ENCODE data around the gene PPP1R12C.
"Not testable (repeated sequence)": the region's sequence is repeated elsewhere in the genome, so short reads cannot be mapped to it uniquely, and the experiment has no call there.

The PPP1R12C gene

GRCh38 chr19:55116859-55117662 lies at the start of gene PPP1R12C:
TSS of gene PPP1R12C (minus strand) at chr19:55117637. CDS start at chr19:55117543, 94 bp downstream.
- no peak for DNase-seq (ENCODE audit: low read depth)

DNA sequence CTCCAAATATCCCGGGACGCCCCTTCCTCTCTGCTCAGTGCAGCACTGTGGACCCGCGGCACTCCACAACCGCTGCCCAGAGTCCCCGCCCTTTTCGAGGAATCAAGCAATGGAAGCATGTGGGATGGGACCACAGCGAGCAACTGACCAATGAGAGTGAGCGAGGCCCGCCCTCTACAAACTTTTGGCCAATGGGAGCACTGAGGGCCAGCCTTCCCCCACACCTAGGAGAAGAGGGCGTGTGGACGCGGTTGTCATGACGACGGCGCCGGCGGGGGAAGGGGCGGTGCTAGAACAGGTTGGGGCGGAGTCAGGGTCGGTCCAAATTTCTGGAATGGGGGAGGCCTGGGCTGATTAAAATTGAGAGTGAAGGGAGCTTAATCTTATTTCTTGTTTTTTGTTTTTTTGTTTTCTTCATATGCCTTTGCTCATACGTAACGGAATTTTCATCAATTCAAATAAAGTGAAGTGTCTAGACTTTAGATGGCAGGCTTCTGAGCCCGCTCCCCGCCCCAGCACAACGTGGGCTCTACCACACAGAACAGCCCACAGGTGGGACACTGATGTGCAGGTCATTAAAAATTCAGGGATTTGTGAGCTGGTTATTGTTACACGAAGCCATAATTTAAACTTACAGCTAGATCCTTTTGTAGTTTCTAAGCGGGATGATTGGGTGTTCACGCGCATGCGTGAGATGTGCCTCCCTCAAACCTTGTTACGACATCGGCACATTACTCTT lies 49.3 kb upstream of the PPP1R12C start, which contains the start of gene DNAAF3:
DNAAF3 (minus strand) TSS at position 84 of the 739 bp plus-strand sequence. CDS start 200 bp downstream, outside the sequence.
- DNase-seq (ENCODE audit: low read depth), result peak; percentile 64

DNA sequence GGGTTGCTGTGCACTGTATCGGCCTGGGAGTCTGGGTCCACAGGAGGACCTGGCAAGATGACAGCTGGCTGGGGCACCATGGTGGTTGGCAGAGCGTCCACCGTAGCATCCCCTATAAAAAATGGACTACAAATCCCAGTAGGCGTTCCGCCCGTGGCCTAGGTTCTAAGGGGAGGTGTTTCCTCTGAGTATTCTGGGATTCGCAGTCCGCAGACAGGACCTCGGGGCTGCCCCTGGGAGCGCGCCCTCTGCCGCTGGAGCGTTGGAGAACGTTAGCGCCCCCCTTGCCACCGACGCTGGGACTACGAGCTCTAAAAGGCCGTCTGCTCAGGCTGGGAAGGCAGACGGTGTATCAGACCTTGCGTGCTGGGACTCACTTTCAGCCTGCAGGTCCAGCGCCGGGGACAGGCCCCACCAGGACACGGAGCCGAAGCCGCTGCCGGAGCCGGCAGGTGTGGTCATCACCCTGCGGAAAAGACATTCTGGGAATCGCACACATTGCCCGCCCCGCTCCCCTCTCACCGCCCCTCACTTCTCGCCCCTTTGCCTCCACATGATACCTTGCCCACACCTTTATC lies 48.6 kb upstream of the PPP1R12C start:
- peak; percentile 30 for DNase-seq (ENCODE audit: low read depth)

DNA sequence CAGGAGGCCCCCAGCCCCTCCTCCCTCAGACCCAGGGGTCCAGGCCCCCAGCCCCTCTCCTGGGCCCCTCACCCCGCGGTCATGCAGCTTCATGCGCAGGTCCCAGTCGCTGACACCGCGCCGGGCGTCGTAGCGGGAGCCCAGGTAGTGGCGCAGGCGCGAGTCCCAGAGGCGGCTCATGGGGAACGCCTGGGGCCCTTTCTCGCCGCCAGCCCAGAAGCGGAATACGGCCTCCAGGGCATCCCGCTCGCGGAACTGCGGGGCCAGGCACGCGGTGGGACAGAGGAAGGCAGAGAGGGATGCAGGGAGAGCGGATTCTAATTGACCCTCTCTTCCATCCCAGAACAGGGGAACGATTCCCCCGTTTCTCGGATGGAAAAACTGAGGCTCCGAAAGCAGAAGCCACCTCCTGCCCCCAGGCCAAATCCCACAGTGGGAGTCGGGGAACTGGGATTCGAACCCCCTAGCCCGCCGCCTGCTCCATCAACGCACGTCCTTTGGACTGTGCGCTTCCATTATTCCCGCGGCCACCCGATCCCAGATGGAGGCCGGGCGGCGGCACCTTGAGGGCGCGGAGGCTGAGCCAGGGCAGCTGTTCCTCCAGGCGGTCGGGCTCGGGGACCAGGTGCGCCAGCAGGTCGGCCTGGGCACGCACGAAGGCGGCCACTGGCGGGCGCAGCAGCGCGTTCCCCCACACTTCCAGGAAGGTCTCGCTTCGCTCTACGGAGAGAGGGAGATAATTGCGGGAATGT lies 44.3 kb upstream of the PPP1R12C start:
- DNase-seq (ENCODE audit: low read depth), result no peak

GRCh38 chr19:55160986-55161365 lies 43.5 kb upstream of the PPP1R12C start:
- DNase-seq (ENCODE audit: low read depth), result no peak

DNA sequence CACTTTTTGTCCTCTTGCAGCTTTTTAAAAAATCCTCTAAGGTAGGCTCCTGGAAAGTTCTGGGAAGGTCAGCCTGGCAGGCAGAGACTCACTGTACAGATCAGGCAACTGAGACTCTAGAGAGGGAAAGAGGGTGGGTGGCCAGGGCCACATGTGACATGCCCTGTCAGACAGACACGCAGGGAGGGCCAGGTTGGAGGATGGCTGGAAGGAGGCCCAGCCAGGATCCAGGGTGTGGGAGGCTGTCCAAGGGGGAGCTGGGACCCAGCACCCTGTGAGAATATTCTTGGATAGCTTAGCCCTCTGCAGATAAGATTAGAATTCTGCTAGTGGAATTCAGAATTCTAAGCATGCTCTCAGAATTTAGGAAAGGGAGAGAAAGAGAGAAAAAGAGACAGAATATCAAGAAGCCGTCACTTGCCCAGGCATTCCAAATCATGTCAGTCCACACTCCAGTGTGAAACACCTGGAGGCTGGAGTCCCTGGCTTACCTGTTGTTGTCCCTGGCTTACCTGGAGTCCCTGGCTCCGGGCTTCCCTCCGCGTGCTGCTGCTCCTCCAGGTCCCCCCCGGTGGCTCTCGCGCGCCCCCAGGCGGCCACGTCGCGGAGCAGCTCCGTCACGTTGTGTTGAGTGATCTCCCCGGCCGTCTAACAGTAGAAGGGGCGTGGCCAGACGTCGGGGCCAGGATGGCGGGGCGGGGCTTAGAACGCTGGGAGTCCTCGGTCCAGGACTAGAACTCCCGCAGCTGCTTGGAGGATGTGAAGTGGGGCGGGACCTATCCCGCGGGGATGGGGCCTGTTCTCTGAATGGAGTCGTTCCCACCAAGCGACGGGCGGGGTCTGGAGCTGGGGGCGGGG lies 42.9 kb upstream of the PPP1R12C start:
- DNase-seq (ENCODE audit: low read depth), result peak; percentile 85

- no peak for DNase-seq (ENCODE audit: low read depth)
These were observed 41.7 kb upstream of the PPP1R12C start for GRCh38 chr19:55158848-55159749.

DNA sequence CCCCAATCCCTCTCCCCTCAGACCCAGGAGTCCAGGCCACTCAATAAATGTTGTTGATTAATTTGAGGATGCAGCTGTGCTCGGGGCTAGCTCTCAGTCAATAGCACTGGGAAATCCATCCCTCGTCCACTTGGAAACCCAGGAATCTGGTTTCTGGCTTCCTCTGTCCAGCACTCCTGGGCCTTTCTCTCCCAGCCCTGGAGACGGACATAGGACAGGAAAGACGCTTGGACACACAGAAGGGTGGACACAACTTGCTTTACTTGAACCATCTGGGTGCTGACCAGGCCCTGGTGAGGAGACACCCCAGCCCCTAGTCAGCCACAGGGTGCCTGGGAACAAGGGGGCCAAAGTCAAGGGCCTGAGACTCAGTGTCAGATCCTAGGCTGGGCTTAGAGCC lies 41.0 kb upstream of the PPP1R12C start:
- DNase-seq (ENCODE audit: low read depth), result no peak

- no peak for DNase-seq (ENCODE audit: low read depth)
These were observed 39.8 kb upstream of the PPP1R12C start, which contains the start of gene TNNI3 for GRCh38 chr19:55157064-55157908. TSS of gene TNNI3 (minus strand) at chr19:55157732. CDS start at chr19:55157589, 143 bp downstream.

DNA sequence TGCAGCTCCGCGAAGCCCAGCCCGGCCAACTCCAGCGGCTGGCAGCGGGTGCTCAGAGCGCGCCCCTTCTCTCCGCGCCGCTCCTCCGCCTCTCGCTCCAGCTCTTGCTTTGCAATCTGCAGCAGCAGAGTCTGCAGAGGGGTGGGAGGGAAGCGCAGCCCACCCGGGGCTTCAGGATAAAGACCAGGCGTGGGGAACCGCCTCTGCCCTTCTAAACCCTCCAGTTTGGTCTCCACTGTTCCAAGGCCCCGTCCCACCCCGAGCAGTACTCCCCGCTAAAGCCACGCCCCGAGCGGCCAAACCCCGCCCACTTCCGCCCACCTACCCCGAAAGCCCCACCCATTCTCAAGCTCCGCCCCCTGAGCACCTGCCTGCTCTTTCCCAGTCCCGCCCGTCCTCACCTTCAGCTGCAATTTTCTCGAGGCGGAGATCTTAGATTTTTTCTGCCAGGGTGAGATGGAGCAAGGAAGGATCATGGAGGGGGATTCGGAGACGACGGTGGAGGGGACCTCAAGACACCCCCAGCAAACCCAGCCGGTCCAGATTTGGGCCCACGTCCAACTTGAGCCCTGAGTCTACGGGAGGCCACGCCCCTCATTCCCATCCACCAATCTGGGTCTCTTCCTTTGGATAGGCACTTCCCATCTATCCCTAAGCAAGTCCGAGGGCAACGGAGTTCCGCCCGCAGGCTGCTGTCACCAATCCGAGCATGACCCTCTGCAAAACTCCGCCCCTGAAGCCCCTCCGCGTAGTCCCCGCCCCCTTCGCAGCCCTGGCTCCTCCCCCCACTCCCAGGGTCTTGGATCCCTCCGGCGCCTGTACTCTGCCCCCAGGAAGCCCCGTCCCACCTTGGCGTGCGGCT lies 39.0 kb upstream of the PPP1R12C start:
- peak; percentile 30 for DNase-seq (ENCODE audit: low read depth)

DNA sequence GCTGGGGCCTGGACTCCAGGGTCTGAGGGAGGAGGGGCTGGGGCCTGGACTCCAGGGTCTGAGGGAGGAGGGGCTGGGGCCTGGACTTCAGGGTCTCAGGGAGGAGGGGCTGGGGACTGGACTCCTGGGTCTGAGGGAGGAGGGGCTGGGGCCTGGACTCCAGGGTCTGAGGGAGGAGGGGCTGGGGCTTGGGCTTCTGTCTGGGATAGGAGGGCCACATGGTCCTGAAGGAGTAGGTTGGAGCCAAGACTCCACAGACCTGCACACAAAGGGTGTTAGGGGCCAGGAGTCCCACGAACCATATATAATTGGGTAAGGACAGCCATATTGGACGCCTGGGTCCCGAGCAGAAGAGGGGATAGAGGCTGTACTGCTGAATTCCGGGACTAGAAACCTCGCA lies 38.3 kb upstream of the PPP1R12C start:
- not testable (repeated sequence) for DNase-seq (ENCODE audit: low read depth)

DNA sequence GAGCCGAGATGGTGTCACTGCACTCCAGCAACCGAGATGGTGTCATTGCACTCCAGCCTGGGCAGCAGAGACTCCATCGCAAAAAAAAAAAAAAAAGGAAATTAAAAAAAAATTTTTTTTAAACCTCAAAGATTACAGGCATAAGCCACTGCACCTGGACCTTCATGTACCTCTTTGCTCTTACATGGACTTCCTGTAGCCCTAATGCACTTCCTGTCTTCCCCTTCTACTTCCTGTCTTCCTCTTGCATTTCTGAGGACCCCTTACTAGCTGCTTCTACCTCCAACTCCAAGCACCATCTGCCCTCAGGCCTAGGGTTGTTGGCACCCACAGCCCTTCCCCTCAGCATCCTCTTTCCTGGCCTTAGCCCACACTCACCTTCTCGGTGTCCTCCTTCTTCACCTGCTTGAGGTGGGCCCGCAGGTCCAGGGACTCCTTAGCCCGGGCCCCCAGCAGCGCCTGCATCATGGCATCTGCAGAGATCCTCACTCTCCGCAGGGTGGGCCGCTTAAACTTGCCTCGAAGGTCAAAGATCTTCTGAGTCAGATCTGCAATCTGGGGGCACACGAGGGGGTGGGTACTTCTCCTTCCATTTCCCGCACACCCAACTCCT lies 36.3 kb upstream of the PPP1R12C start:
- no peak for DNase-seq (ENCODE audit: low read depth)

DNA sequence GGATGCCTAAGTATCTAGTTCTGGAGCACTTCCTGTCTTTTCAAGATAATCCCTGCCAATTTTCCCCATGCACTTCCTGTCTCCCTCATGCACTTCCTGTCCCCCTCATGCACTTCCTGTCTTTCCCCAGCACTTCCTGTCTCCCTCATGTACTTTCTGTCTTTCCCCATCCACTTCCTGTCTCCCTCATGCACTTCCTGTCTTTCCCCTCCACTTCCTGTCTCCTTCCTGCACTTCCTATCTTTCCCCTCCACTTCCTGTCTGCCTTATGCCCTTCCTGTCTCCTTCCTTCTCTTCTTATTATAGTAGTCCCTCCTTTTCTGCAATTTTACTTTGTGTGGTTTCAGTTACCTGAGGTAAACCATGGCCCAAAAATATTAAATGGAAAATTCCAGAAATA lies 34.6 kb upstream of the PPP1R12C start:
- DNase-seq (ENCODE audit: low read depth), result peak; percentile 19

DNA sequence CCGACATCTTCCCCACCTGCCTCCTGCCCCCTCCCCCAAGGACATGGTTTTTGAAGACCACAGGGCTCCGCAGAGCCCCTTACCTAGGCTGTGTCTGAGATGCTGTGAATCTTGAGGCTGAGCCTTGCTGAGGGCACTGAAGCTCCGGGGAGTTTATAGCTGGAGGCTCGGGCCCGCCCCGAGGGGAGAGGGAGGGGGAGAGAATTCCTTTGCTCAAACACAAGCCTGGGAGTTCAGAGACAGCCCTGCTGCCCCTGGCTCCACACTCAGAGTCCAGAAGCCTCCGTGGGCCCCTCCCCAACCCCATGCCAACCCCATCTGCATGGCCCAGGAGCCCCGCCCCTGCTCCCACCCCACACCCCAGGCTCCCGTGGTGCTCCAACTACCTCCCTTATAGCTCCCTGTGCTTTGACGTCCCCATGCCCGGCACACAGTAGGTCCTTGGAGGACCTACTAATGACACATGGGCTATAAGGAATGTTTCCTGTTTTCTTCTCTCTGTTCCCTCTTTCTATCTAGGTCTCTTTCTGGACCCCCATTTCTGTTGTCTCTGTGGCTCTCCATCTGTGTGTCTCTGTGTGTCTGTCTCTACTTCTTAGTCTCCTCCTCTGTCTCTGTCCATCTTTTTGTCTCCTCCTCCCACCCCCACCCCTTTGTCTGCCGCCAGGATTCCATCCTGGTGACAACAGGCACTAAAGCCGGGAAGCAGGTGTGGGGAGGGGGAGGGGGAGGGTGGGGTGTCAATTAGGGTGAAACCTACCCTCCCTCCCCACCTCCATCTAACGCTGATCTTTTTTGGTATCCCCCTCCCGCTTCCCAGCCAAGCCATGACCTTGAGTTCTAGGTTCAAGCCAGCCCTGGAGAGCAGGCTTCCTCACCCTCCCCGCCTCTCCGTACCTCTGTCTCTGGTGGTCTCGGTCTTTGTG lies 31.9 kb upstream of the PPP1R12C start, which contains the start of gene TNNT1:
TNNT1 (minus strand) TSS at position 129 of the 926 bp plus-strand sequence. CDS start 2,049 bp downstream, outside the sequence.
- no peak for DNase-seq (ENCODE audit: low read depth)

- no peak for DNase-seq (ENCODE audit: low read depth)
These were observed 30.3 kb upstream of the PPP1R12C start for GRCh38 chr19:55147545-55148251.
